ENCODE measurements around the gene COL4A2. TPM values are rescaled to one million over a fixed set of nuclear protein-coding genes. Genes with fewer than 3 reads are reported as not detected.

Gene COL4A2
- polyA plus RNA-seq, 2 of the 4 experiments (the other 2 are of a cell fraction) = 46.9 to 119 TPM

GRCh38 chr13:110413016-110413675, 106.1 kb downstream of the COL4A2 start (continued):
- TF ChIP-seq HMGXB4 (CRISPR knock-in tag; IDR thresholded peaks at IDR 0.05; ENCODE audit: borderline replicate concordance) = no peak

DNA sequence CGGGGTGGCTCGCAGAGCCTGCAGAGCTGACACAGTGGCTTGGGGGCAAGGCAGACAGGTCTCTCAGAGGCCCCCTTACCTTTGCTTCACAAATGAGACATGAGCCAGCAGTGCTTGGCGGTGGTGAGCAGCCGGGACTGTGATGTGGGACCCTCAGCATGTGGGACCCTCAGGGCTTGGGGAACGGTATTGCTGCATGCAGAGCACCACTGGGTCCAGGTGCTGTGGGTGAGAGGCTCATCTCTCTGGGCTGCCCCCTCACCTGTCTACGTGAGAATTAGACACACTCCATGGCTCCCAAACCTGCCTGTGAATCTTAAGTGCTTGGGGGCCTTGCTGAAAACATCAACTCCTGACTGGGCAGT, 106.6 kb downstream of the COL4A2 start:
- H3K9me3 ChIP-seq = no peaks in the 10 kb centered on the region
- POLR2A ChIA-PET = no interaction called here
- no peak overlapping the region for H3K4me3 ChIP-seq
- FAIRE-seq (no peak), DNase-seq (ENCODE audit: low read depth in 1 of 2, low spot score in 1 of 2) (no peak), ATAC-seq (no peak)
- no peak for TF ChIP-seq CBX2 (IDR thresholded peaks at IDR 0.05; ENCODE audit: borderline replicate concordance, low read depth)
- no peak overlapping the region for H3K4me2 ChIP-seq
- 75% methylated on average over 4 of the region's 6 CpGs for WGBS (ENCODE audit: missing lambda C conversion rate)
- peak overlapping the region; percentile 73 to 92; a peak in 5 of 6 replicates for H3K27ac ChIP-seq
- peaks cover 40% of the 10 kb centered on the region for H3K4me1 ChIP-seq
- CTCF ChIA-PET = interaction anchor here (0.6 kb wide), 1 partner anchor 68 kb away, joined by 3 read pairs; no protein-coding TSS in a partner anchor

- ChIA-PET POLR2A (no interaction called here), CTCF (no interaction called here)
- TF ChIP-seq CHD2 (IDR thresholded peaks at IDR 0.05; ENCODE audit: low read length, partially characterized antibody) = no peak
- no peak for TF ChIP-seq MYC (IDR thresholded peaks at IDR 0.05; ENCODE audit: borderline replicate concordance, low read length)
- TF ChIP-seq TP53 (CRISPR knock-in tag; IDR thresholded peaks at IDR 0.05) = no peak
- TF ChIP-seq NPAS2 (CRISPR knock-in tag; IDR thresholded peaks at IDR 0.05; ENCODE audit: borderline replicate concordance) = no peak
- no peak for TF ChIP-seq POLR2A (IDR thresholded peaks at IDR 0.05; ENCODE audit: low read length)
- no peak for TF ChIP-seq FOSB (CRISPR knock-in tag; IDR thresholded peaks at IDR 0.05)
- no peak for TF ChIP-seq HOXB13 (CRISPR knock-in tag; IDR thresholded peaks at IDR 0.05; ENCODE audit: low read depth)
- TF ChIP-seq KDM5A (IDR thresholded peaks at IDR 0.05) = no peak
- no peak for TF ChIP-seq FOXS1 (CRISPR knock-in tag; IDR thresholded peaks at IDR 0.05)
- TF ChIP-seq CEBPB (IDR thresholded peaks at IDR 0.05) = no peak
- TF ChIP-seq SREBF2 (IDR thresholded peaks at IDR 0.05) = no peak
- TF ChIP-seq CBX8 (IDR thresholded peaks at IDR 0.05) = no peak
- no peak for TF ChIP-seq NFE2L2 (conservative IDR thresholded peaks at IDR 0.05; ENCODE audit: low read length)
- TF ChIP-seq RNF2 (IDR thresholded peaks at IDR 0.05; ENCODE audit: borderline replicate concordance, low read depth) = no peak
- Histone ChIP-seq H3K27ac (peak overlapping the region in 1 of 2 experiments; percentile 92; a peak in 3 of 6 replicates), H3K4me3 (no peak overlapping the region), H3K4me2 (no peak overlapping the region), H3K9me3 (no peaks in the 10 kb centered on the region), H3K4me1 (peaks cover 45% of the 10 kb centered on the region)
- ATAC-seq = no peak
- no peak for DNase-seq (ENCODE audit: low read depth in 1 of 2, low spot score in 1 of 2)
- WGBS (ENCODE audit: missing lambda C conversion rate) = 91% methylated on average over 7 of the region's 7 CpGs
- FAIRE-seq = no peak
Observed at GRCh38 chr13:110414283-110414682, 107.2 kb downstream of the COL4A2 start.

GRCh38 chr13:110414931-110415330, 107.8 kb downstream of the COL4A2 start:
- ATAC-seq (no peak), FAIRE-seq (no peak), DNase-seq (ENCODE audit: low read depth in 1 of 2, low spot score in 1 of 2) (no peak)
- WGBS (ENCODE audit: missing lambda C conversion rate) = 91% methylated on average over 2 of the region's 2 CpGs
- no peaks in the 10 kb centered on the region for H3K9me3 ChIP-seq
- ChIA-PET POLR2A (no interaction called here), CTCF (no interaction called here)
- H3K4me1 ChIP-seq = peaks cover 49% of the 10 kb centered on the region
- TF ChIP-seq ESRRA (IDR thresholded peaks at IDR 0.05; ENCODE audit: borderline replicate concordance, low read length) = no peak
- TF ChIP-seq ZNF302 (CRISPR knock-in tag; IDR thresholded peaks at IDR 0.05) = no peak
- no peak for TF ChIP-seq HMGXB4 (CRISPR knock-in tag; IDR thresholded peaks at IDR 0.05; ENCODE audit: borderline replicate concordance)
- H3K4me2 ChIP-seq = no peak overlapping the region
- no peak overlapping the region for H3K4me3 ChIP-seq
- H3K27ac ChIP-seq = peak overlapping the region in 1 of 2 experiments; percentile 92; a peak in 2 of 6 replicates
